ENCODE data around the gene LMX1A.
A peak's percentile ranks its signal among the peaks of the same experiment; 100 is the strongest.

The LMX1A gene

GRCh38 chr1:165365341-165365740 lies 8.8 kb upstream of the LMX1A start:
- no peak for DNase-seq

DNA sequence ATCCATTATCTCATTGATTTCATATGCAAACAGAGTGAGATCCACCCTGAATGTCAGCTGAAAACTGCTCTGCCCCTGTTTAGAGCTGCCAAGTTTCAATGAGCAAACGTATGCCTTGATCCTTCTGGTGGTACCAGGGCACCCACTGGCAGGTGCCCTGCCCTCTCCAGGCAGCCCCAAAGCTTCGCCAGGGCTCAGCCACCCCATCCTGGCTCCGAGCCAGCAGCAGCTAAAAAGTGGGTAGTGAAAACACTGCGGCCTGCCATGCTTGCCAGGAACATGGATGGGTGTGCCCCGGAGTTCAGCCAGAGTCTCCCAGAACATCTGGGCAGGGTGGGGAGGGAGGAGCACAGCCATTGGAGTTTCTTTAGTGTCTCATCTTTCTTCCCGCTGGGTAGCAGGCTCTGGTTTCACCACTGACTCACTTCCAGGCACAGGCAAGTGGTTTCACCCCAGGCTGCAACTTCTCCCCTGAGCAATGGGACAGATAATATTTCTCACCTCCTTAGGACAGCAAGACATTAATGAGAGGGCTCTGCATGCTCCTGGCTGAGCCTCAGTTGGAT lies 8.1 kb upstream of the LMX1A start:
- peak in 1 of 2 experiments; percentile 49 for DNase-seq

GRCh38 chr1:165356876-165357275 lies 361 bp upstream of the LMX1A start:
- DNase-seq: no peak

GRCh38 chr1:165355139-165355976 lies 1.2 kb downstream of the LMX1A start:
- no peak for DNase-seq

- DNase-seq: no peak
These were observed 1.8 kb downstream of the LMX1A start for GRCh38 chr1:165354739-165355138.

DNA sequence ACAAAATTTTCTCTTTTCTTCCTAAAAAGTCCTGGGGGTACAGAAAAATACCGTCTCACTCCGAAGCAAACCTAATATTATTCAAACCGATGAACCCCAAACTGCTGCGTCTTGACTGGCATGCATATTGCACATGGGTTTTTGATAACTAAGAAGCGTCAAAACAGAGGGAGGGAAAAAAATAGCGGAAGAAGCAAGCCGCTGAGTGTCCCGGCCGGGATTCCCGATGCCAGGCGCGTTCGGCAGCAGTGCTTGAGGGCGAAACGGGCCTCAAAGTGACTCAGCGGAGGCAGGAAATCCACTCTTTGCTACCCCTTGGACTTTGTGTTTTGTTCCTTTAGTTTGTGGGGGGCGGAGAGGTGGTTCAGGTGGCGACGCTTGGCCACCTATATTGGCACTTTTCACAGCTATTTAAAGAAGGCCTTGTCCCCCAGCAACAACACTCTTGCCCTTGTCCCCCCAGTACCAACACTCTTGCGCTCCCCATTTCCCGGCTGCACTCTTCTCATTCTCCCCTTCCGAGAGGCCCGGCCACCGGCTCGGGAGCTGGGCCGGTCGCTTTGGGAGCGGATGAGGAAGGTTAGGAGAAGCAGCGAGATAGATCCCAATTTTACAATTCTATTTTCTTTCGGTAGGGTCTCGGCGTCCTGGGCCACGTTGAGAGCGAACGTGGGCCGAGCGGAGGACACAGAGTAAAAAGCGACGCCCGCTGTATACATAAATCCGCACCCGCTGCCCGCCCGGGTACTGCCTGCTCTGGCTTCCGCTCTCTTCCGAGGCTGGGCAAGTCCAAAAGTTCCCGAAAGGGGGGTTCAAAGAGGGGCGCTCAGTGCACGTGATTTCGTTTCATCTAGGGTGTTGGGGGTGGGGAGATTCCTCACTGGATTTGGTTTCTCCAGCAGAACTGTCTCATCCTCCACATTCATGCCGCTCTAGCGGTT lies 2.5 kb downstream of the LMX1A start:
- DNase-seq: no peak

- DNase-seq: no peak
These were observed 3.8 kb downstream of the LMX1A start for GRCh38 chr1:165352442-165353293.

DNA sequence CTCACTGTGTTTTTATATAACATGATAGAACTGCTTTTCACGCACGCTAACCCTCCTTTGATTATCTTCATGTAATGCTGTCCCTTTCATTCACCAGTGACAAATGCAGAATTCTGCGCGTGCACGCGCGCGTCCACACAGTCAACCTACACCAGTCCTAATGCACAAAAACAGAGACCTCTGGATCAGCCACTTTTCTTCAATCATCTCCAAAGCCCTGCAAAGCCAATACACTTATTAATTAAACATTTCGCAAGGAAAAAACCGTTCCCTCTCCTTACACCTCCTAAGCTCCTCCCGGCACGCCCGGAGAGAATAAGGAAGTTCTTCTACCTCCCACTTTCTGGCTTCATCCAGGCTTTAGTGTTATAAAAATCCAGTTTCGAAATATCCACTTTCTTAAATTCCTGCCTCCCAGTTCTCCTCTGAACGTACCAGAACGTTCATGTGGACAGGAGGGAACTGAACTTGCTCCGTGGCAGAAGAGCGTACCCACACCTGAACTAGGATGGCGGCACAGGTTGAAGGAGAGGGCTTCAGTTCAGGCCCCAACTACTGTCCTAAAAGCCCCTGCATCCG lies 4.6 kb downstream of the LMX1A start:
- DNase-seq: no peak

- no peak for DNase-seq
These were observed 5.7 kb downstream of the LMX1A start for GRCh38 chr1:165350840-165351239.

- DNase-seq: no peak
These were observed 11.0 kb downstream of the LMX1A start for GRCh38 chr1:165345502-165345901.

DNA sequence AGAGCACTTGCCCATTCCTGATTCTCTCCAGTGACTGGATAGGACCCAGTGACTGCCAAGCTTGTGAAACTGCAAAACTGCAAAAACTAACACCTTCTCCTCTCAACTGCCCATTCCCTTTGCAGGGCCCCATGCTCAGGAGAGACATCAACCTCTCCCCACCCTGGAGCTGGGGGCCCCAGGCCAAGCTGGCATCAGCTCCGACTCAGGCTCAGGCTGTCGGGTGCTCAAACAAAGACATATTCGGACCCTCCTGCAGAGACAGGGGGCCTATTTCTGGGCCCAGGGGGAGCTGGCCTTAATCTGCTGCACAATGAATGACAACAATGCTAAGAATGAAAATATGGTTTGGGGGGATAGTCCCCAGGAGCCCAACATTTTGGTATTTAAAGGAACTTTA lies 11.8 kb downstream of the LMX1A start:
- DNase-seq: no peak

DNA sequence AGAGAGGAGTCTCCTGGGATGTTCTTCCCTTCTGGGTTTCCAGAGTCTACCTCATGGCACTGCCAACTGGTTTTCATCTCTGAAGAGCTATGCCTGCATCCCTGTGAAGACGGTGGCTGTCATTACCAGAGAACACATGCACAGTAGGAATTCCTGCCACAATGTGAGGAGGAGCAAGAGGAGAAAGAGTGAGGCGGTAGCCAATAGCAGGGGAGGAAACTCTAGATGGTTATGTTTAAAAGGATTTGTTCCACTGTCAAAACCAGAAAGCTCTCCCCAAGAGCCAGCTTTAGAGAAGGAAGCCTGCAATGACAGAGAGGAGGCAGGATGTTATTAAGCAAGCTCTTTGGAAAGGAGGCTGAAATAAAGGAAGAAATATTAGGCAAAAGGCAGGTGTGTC lies 12.3 kb downstream of the LMX1A start:
- no peak for DNase-seq

DNA sequence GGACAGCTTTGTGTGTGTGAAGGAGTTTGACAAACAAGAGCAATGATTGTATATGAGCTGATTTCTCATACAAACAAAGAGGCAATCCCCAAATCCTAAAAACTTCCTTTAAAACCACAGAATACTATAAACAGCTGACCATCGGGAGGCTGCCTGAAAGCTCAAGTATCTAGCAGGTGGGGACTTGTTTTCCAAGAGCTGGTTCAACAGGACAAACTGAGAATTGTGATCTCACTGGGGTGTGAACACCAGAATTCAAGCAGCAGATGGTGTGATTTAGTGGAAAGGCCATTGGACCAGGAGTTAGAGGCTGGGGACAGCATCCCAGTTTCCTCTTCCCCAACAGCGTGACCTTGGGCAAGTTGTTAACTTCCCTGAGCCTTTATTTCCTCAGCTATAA lies 13.9 kb downstream of the LMX1A start:
- DNase-seq: no peak

DNA sequence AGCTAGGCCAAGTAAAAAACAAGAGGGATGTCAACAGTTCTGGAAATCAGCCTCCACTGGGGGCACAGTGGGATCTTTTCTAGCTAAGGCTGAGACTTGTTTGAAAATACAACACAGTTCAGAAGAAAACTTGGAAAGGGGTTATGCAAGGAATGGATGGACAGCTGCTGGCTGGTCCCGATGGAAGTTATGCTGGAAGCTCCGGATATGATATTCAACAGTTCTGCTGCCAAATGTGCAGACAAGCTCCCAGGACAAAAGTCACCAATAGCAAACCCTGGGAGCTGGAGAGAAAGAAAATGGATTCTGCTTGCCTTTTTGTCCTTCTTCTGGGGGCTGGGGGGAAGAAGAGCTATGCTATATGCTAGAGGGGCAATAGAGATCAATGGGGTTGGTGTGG lies 14.3 kb downstream of the LMX1A start:
- DNase-seq: no peak

DNA sequence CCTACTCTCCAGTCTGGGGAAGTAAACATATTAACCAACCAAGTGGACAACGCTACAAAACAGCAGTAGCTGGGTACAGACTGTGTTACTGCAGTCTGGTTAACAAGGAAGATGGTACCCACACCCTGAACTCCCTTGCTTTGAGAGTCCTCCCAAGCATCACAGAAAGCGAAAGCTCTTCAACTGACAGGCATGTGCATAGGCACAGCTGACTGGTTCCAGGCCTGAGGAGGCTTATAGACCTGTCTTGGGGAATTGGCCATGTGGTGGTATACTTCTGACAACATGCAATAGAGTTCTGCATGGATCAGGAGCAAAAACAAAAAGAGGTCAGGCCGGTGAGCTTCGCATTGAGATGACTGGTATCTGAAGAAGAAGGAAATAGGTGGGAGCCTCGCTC lies 17.4 kb downstream of the LMX1A start:
- DNase-seq: no peak

- DNase-seq: no peak
These were observed 26.0 kb downstream of the LMX1A start for GRCh38 chr1:165330483-165330882.

DNA sequence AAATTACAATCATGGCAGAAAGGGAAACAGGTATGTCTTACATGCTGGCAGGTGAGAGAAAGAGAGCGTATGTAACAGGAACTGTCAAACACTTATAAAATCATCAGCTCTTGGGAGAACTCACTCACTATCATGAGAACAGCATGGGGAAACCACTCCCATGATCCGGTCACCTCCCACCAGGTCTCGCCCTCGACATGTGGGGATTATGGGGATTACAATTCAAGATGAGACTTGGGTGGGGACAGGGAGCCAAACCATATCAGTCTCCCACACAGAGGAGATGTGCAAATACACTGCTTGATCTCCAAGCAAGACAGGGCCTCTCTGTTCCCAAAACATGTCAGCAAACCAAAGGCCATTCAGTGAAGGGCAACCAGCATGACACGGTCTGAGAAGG lies 27.4 kb downstream of the LMX1A start:
- DNase-seq: no peak

DNA sequence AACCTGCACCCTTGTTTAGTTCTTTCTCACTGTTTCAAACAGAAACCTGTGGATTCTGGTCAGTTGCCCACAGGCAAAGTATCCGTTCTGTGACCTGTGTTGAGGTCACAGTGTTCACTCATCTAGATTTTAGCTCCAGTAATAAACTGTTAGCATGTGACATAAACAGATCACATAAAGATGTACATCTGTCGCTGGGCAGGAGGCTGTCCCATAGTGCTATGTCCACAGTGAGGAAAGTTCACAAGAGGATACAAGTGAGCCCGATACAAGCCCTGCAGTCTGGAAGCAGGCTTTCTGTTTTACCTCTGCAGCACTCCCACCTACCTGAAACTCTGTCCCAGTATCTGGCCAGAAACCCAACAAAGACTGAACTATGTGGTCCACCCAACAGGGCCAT lies 28.4 kb downstream of the LMX1A start:
- DNase-seq: no peak

DNA sequence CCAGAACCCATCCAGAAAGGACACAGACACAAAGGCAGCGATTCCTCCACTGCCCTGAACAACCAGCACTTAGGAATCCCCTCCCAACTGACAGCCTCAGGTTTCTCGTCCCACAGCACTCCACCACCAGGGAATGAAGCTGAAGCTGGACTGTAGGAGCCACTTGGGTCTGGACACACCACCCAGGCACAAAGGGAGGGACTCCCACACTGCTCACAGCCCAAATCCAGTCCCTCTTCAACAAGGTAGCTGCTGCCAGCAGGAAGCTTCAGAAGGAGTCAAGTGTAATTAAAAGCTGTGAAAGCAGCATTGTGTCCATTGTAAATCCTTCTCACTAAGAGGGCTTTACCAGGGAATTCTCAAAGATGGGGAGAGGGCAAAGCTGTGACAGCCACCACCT lies 29.0 kb downstream of the LMX1A start:
- DNase-seq: no peak

DNA sequence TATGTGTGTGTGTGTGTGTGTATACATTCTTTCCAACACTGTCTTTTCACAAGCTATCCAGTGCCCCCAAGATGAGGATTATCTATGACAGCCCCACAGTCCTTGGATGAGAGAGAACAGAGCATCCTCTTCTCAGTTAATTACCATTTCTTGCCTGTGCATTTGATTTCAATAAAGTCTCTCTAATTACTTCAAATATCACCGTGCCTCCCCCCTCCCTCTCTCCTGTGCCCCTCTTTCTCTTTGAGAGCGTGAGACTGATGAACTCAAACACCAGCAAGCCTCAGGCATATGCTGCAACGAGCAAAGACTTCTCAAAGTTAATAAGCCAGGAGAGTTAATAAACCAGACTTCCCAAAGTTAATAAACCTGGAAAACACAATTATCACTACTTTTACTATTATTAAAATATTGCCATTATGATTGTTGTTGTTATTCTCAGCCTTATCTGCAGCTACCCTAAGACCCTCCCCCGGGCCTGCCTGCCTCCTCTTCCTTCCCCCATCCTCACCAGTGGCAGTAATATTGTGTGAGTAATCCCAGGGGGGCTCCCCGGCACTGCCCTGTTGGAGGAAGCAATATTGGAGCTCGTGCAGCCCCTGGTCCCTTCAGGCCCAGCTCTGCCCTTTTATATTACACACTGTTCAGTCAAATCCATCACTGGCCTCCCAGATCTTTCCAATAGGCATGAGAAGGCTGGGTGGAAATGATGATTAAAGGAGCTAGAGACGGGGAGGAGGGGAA lies 30.9 kb downstream of the LMX1A start:
- no peak for DNase-seq

DNA sequence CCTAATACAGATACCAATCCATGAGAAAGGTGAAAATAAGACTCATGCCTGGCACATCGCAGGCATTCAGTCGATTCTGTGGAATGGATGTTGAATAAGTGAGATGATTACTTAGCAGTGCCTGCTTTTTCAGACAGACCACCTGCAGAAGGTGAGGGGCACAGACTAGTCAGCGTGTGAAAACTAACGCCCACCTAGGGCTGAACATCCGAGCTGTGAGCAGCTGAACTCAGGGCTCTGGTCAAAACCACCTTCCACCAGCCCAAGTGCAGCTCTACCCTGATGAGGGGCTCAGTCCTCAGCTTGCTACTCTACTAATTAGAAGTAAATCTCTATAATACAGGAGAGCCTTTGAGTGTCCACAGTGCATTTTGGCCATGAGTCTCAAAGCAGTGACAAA lies 32.5 kb downstream of the LMX1A start:
- DNase-seq: no peak

DNA sequence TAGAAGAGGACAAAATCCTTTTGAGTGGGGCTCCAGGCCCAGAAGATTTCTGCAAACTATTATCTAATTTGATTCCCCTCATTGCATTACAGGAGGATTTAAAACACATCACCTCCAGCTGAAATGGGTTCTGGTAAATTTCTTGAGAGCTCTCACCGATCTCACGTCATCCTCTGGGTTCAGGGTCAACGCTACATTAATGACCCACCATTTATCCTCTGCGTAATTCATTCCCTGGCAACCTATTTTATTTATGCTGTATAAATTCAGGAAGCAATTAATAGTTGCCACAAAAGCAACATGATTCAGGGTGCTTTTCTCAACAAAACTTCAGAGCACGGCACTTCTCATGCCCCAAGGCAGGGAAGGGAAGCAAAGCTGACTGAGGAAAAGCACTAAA lies 38.9 kb downstream of the LMX1A start:
- DNase-seq: no peak
